CD4-positive, alpha-beta T cell (primary cell): Measurements from ENCODE around the gene TTC39A. TPM values are rescaled to one million over a fixed set of nuclear protein-coding genes. Genes with fewer than 3 reads are reported as not detected.

Experiments used
- ATAC-seq: fragments of 200-7000 bp; cut with Tn5 transposase; one replicate; pipeline ENCODE4 v1.10.0; 2022; ENCODE audit warnings: mild to moderate bottlenecking; ENCODE audit not compliant: poor library complexity
- CTCF ChIA-PET: fragments of 350-600 bp; sonication (Branson Sonifier 250); formaldehyde crosslinking; loops from one replicate; lab custom pipeline; 2021; ENCODE audit warnings: antibody characterized with exemption, inconsistent platforms; lab: Charles Lee
- POLR2A ChIA-PET: fragments of 350-600 bp; sonication (Branson Sonifier 250); formaldehyde crosslinking; loops from one replicate; lab custom pipeline; 2021; ENCODE audit warnings: antibody characterized with exemption, inconsistent platforms; lab: Charles Lee
- DNase-seq, 14 experiments: peaks; one replicate each; pipeline ENCODE4 v3.0.0-alpha.2; 2013 to 2020; ENCODE audit warnings: mixed read lengths in 2 of 14
- H3K27ac ChIP-seq, 2 donors: one replicate each; pipeline versions ENCODE4 v1.5.1 to v1.7.0; 2013; ENCODE audit warnings: low read length in 2 of 2, low read depth in 1 of 2, mild to moderate bottlenecking in 1 of 2
- H3K27me3 ChIP-seq, 2 experiments: 1 replicate in 1 of 2; 2 replicates in 1 of 2; pipeline versions ENCODE4 v1.6.1 to v1.7.0; 2013; ENCODE audit warnings: low read length in 2 of 2, control low read depth in 1 of 2, mild to moderate bottlenecking in 1 of 2, moderate library complexity in 1 of 2; ENCODE audit not compliant: insufficient read depth in 2 of 2, control insufficient read depth in 1 of 2
- H3K36me3 ChIP-seq: one replicate; pipeline ENCODE4 v1.6.1; 2013; ENCODE audit warnings: low read length, control low read depth; ENCODE audit not compliant: insufficient read depth
- H3K4me1 ChIP-seq: one replicate; pipeline ENCODE4 v1.6.1; 2013; ENCODE audit warnings: low read length, control low read depth; ENCODE audit not compliant: insufficient read depth
- H3K4me3 ChIP-seq: one replicate; pipeline ENCODE4 v1.5.1; 2013; ENCODE audit warnings: mild to moderate bottlenecking, low read length, moderate library complexity
- H3K9me3 ChIP-seq, 2 experiments: 1 replicate in 1 of 2; 2 replicates in 1 of 2; pipeline versions ENCODE4 v1.6.1 to v1.7.0; 2013; ENCODE audit warnings: low read length in 2 of 2, mild to moderate bottlenecking in 2 of 2, control low read depth in 1 of 2, moderate library complexity in 1 of 2; ENCODE audit not compliant: control insufficient read depth in 1 of 2, insufficient read depth in 1 of 2
- H3K27ac Mint-ChIP-seq: one replicate; pipeline ENCODE4 v1.8.0; 2020; ENCODE audit warnings: mixed read lengths
- H3K27me3 Mint-ChIP-seq: one replicate; pipeline ENCODE4 v1.8.0; 2021; ENCODE audit warnings: mixed read lengths
- H3K36me3 Mint-ChIP-seq: one replicate; pipeline ENCODE4 v1.8.0; 2021; ENCODE audit warnings: low read depth, mixed read lengths
- H3K4me1 Mint-ChIP-seq: one replicate; pipeline ENCODE4 v1.8.0; 2021; ENCODE audit warnings: low read depth, mixed read lengths
- H3K4me3 Mint-ChIP-seq: one replicate; pipeline ENCODE4 v1.8.0; 2020; ENCODE audit warnings: mild to moderate bottlenecking, mixed read lengths
- H3K9me3 Mint-ChIP-seq: one replicate; pipeline ENCODE4 v1.8.0; 2020; ENCODE audit warnings: mixed read lengths
- CTCF ChIP-seq: fragments of 200-600 bp; IDR thresholded peaks from one replicate; pipeline ENCODE4 v1.8.0; 2022; ENCODE audit warnings: antibody characterized with exemption, mild to moderate bottlenecking
- intact Hi-C, 2 experiments: fragments of 100-400 bp; cut with DNase I in 1 of 2; cut with micrococcal nuclease in 1 of 2; formaldehyde crosslinking; loops; one replicate each; pipeline versions ENCODE4 v1.15.1 to v1.9.0; 2023 to 2025; cut with DNase I, micrococcal nuclease
- total RNA-seq, 174 experiments: library from RNA in 2 of 174; stranded (reverse) in 2 of 174; gene quantifications; one replicate each; pipeline ENCODE4 v1.2.3 and lab custom pipeline; 2021 to 2026

Gene TTC39A
- total RNA-seq, 2 experiments from 2014 or later, result not detected

DNA sequence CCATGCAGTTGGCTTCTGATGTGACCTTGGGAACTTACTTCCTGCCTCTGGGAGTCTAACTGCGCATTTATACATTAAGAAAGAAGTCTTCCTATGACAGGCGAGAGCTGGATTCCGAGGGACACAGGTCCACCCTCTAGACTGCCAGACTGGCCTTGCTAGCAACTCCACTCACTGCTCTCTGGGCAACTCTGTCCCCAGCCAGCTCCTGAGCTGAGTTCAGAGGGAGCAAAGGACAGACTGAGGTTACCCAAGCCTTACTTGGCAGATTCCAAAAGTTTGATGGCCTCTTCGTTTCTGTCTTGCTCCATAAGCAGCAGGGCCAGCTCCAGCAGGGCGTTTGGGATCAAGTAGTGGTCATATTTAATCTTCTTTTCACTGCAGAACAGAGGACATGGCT lies 41.8 kb downstream of the TTC39A start:
- DNase-seq (no peak), ATAC-seq (no peak)
- Mint-ChIP-seq H3K9me3 (no peaks in the 10 kb centered on the region), H3K4me3 (no peak overlapping the region), H3K4me1 (no peaks in the 10 kb centered on the region), H3K27me3 (no peaks in the 10 kb centered on the region), H3K27ac (no peak overlapping the region), H3K36me3 (no peaks in the 10 kb centered on the region)
- Histone ChIP-seq H3K36me3 (no peaks in the 10 kb centered on the region), H3K9me3 (no peaks in the 10 kb centered on the region), H3K27ac (no peak overlapping the region), H3K4me3 (no peak overlapping the region), H3K4me1 (no peaks in the 10 kb centered on the region), H3K27me3 (no peaks in the 10 kb centered on the region)
- ChIA-PET POLR2A (no interaction called here), CTCF (interaction anchor here (2.7 kb wide), 1 partner anchor 8 kb away, joined by 9 read pairs; no protein-coding TSS in a partner anchor)
- no peak for TF ChIP-seq CTCF
- intact Hi-C loops, result no loop called here

GRCh38 chr1:51287966-51288365 lies 42.4 kb downstream of the TTC39A start:
- H3K4me1 ChIP-seq, result no peaks in the 10 kb centered on the region
- H3K27me3 ChIP-seq, result no peaks in the 10 kb centered on the region
- no peak overlapping the region for H3K27ac Mint-ChIP-seq
- no peak overlapping the region for H3K27ac ChIP-seq
- ATAC-seq (no peak), DNase-seq (no peak)
- H3K4me3 ChIP-seq, result no peak overlapping the region
- H3K9me3 ChIP-seq, result no peaks in the 10 kb centered on the region
- POLR2A ChIA-PET, result no interaction called here
- H3K36me3 Mint-ChIP-seq, result no peaks in the 10 kb centered on the region
- TF ChIP-seq CTCF, result no peak
- H3K4me3 Mint-ChIP-seq, result no peak overlapping the region
- intact Hi-C loops, result no loop called here
- no peaks in the 10 kb centered on the region for H3K36me3 ChIP-seq
- H3K27me3 Mint-ChIP-seq, result no peaks in the 10 kb centered on the region
- no peaks in the 10 kb centered on the region for H3K4me1 Mint-ChIP-seq
- no peaks in the 10 kb centered on the region for H3K9me3 Mint-ChIP-seq
- CTCF ChIA-PET, result interaction anchor here (2.7 kb wide), 1 partner anchor 9 kb away, joined by 9 read pairs; no protein-coding TSS in a partner anchor

- intact Hi-C loops, result no loop called here
- ATAC-seq (no peak), DNase-seq (no peak)
- H3K27ac ChIP-seq, result no peak overlapping the region
- Mint-ChIP-seq H3K4me3 (no peak overlapping the region), H3K27me3 (no peaks in the 10 kb centered on the region), H3K27ac (no peak overlapping the region), H3K4me1 (no peaks in the 10 kb centered on the region), H3K9me3 (no peaks in the 10 kb centered on the region), H3K36me3 (no peaks in the 10 kb centered on the region)
- H3K27me3 ChIP-seq, result no peaks in the 10 kb centered on the region
- ChIA-PET CTCF (interaction anchor here (0.6 kb wide), 1 partner anchor 53 kb away, joined by 3 read pairs; no protein-coding TSS in a partner anchor), POLR2A (no interaction called here)
- H3K4me1 ChIP-seq, result no peaks in the 10 kb centered on the region
- no peak overlapping the region for H3K4me3 ChIP-seq
- H3K36me3 ChIP-seq, result no peaks in the 10 kb centered on the region
- no peaks in the 10 kb centered on the region for H3K9me3 ChIP-seq
- no peak for TF ChIP-seq CTCF
These were observed 45.3 kb downstream of the TTC39A start for GRCh38 chr1:51285055-51285454.
